WTC11 (cell line): ENCODE results near the gene CHST15. TPM values are rescaled to one million over a fixed set of nuclear protein-coding genes. Genes with fewer than 3 reads are reported as not detected.
A peak's percentile ranks its signal among the peaks of the same experiment; 100 is the strongest.

Experiments used
- ATAC-seq: fragments of 200-7000 bp; cut with Tn5 transposase; 2 replicates; pipeline ENCODE4 v1.10.0; 2021; ENCODE audit warnings: mild to moderate bottlenecking, moderate library complexity
- CTCF ChIA-PET: fragments of 300-600 bp; sonication (Branson Sonifier 250); formaldehyde crosslinking; loops from one replicate; lab custom pipeline; 2021; ENCODE audit warnings: antibody characterized with exemption; lab: Charles Lee
- POLR2A ChIA-PET: fragments of 350-600 bp; sonication (Branson Sonifier 250); formaldehyde crosslinking; loops from one replicate; lab custom pipeline; 2021; ENCODE audit warnings: antibody characterized with exemption; lab: Charles Lee
- DNase-seq: peaks from one replicate; pipeline ENCODE4 v3.0.0; 2021; ENCODE audit warnings: low spot score
- H3K27ac Mint-ChIP-seq: 2 replicates; pipeline ENCODE4 v1.8.0; 2021; ENCODE audit warnings: mixed read lengths
- H3K27me3 Mint-ChIP-seq: 2 replicates; pipeline ENCODE4 v1.8.0; 2021; ENCODE audit warnings: low read depth, mild to moderate bottlenecking, moderate library complexity, mixed read lengths
- H3K36me3 Mint-ChIP-seq: 2 replicates; pipeline ENCODE4 v1.8.0; 2021; ENCODE audit warnings: mixed read lengths
- H3K4me1 Mint-ChIP-seq: 2 replicates; pipeline ENCODE4 v1.8.0; 2022; ENCODE audit warnings: mixed read lengths
- H3K4me3 Mint-ChIP-seq: 2 replicates; pipeline ENCODE4 v1.8.0; 2021; ENCODE audit warnings: mild to moderate bottlenecking, moderate library complexity, mixed read lengths
- H3K9me3 Mint-ChIP-seq: 2 replicates; pipeline ENCODE4 v1.8.0; 2021; ENCODE audit warnings: mixed read lengths
- AFF4 ChIP-seq: sonication (generic); formaldehyde crosslinking; IDR thresholded peaks from 2 replicates; pipeline ENCODE4 v1.8.1; 2023; ENCODE audit warnings: mild to moderate bottlenecking, missing genetic modification reagents, borderline replicate concordance
- AR ChIP-seq: fragments of 250-450 bp; sonication (Bioruptor Pico); IDR thresholded peaks from 2 replicates; pipeline ENCODE4 v1.9.0; 2021; ENCODE audit warnings: mild to moderate bottlenecking
- CBFB ChIP-seq: sonication (generic); formaldehyde crosslinking; IDR thresholded peaks from 2 replicates; pipeline ENCODE4 v1.8.1; 2022; ENCODE audit warnings: mild to moderate bottlenecking, low read depth, missing genetic modification reagents
- CTCF ChIP-seq: fragments of 200-600 bp; IDR thresholded peaks from 2 replicates; pipeline ENCODE4 v1.8.0; 2022; ENCODE audit warnings: antibody characterized with exemption
- ELF4 ChIP-seq: sonication (generic); formaldehyde crosslinking; IDR thresholded peaks from 2 replicates; pipeline ENCODE4 v1.8.1; 2022; ENCODE audit warnings: low read depth, mild to moderate bottlenecking, moderate library complexity, missing genetic modification reagents
- ERG ChIP-seq: fragments of 250-450 bp; sonication (Bioruptor Pico); IDR thresholded peaks from 2 replicates; pipeline ENCODE4 v1.8.0; 2021; ENCODE audit warnings: mild to moderate bottlenecking
- ETV6 ChIP-seq: sonication (generic); formaldehyde crosslinking; IDR thresholded peaks from 2 replicates; pipeline ENCODE4 v1.8.1; 2022; ENCODE audit warnings: mild to moderate bottlenecking, missing genetic modification reagents
- FOXP4 ChIP-seq: sonication (generic); formaldehyde crosslinking; IDR thresholded peaks from 2 replicates; pipeline ENCODE4 v1.8.0; 2022; ENCODE audit warnings: mild to moderate bottlenecking, missing genetic modification reagents
- GABPB1 ChIP-seq: sonication (generic); formaldehyde crosslinking; IDR thresholded peaks from 2 replicates; pipeline ENCODE4 v1.8.1; 2023; ENCODE audit warnings: mild to moderate bottlenecking, missing genetic modification reagents
- GRHL2 ChIP-seq: fragments of 250-450 bp; sonication (Bioruptor Pico); IDR thresholded peaks from 2 replicates; pipeline ENCODE4 v1.8.0; 2022; ENCODE audit warnings: mild to moderate bottlenecking, moderate library complexity; ENCODE audit not compliant: insufficient replicate concordance, severe bottlenecking
- HMGA2 ChIP-seq: fragments of 250-450 bp; sonication (Bioruptor Pico); IDR thresholded peaks from 2 replicates; pipeline ENCODE4 v1.4.0; 2021; ENCODE audit warnings: mild to moderate bottlenecking, moderate library complexity
- JUN ChIP-seq: sonication (generic); formaldehyde crosslinking; IDR thresholded peaks from 2 replicates; pipeline ENCODE4 v1.8.0; 2023; ENCODE audit warnings: mild to moderate bottlenecking, missing genetic modification reagents
- KAT7 ChIP-seq: sonication (generic); formaldehyde crosslinking; IDR thresholded peaks from 2 replicates; pipeline ENCODE4 v1.8.1; 2023; ENCODE audit warnings: missing genetic modification reagents, mild to moderate bottlenecking, borderline replicate concordance
- NFE2L1 ChIP-seq: sonication (generic); formaldehyde crosslinking; IDR thresholded peaks from 2 replicates; pipeline ENCODE4 v1.8.1; 2023; ENCODE audit warnings: missing genetic modification reagents
- NR1H2 ChIP-seq: sonication (generic); formaldehyde crosslinking; IDR thresholded peaks from 2 replicates; pipeline ENCODE4 v1.9.0; 2021; ENCODE audit warnings: mild to moderate bottlenecking, moderate library complexity, missing genetic modification reagents
- NR3C1 ChIP-seq: sonication (generic); formaldehyde crosslinking; conservative IDR thresholded peaks from 2 replicates; pipeline ENCODE4 v1.8.1; 2023; ENCODE audit warnings: low read depth, mild to moderate bottlenecking, missing genetic modification reagents
- OVOL2 ChIP-seq: fragments of 250-450 bp; sonication (Bioruptor Pico); IDR thresholded peaks from 2 replicates; pipeline ENCODE4 v1.9.0; 2021; ENCODE audit warnings: mild to moderate bottlenecking, borderline replicate concordance
- PRRX2 ChIP-seq: fragments of 250-450 bp; sonication (Bioruptor Pico); IDR thresholded peaks from 2 replicates; pipeline ENCODE4 v1.8.0; 2021; ENCODE audit warnings: mild to moderate bottlenecking
- SP1 ChIP-seq: sonication (generic); formaldehyde crosslinking; conservative IDR thresholded peaks from 2 replicates; pipeline ENCODE4 v1.8.1; 2022; ENCODE audit warnings: missing genetic modification reagents
- TP53 ChIP-seq: sonication (generic); formaldehyde crosslinking; IDR thresholded peaks from 2 replicates; pipeline ENCODE4 v1.8.1; 2023; ENCODE audit warnings: mild to moderate bottlenecking, missing genetic modification reagents
- USF1 ChIP-seq: sonication (generic); formaldehyde crosslinking; IDR thresholded peaks from 2 replicates; pipeline ENCODE4 v1.8.0; 2022; ENCODE audit warnings: mild to moderate bottlenecking, missing genetic modification reagents
- ZNF121 ChIP-seq: sonication (generic); formaldehyde crosslinking; IDR thresholded peaks from 2 replicates; pipeline ENCODE4 v1.8.0; 2023; ENCODE audit warnings: missing genetic modification reagents
- ZNF138 ChIP-seq: sonication (generic); formaldehyde crosslinking; conservative IDR thresholded peaks from 2 replicates; pipeline ENCODE4 v1.8.1; 2022; ENCODE audit warnings: mild to moderate bottlenecking, moderate library complexity, missing genetic modification reagents
- ZNF232 ChIP-seq: sonication (generic); formaldehyde crosslinking; IDR thresholded peaks from 2 replicates; pipeline ENCODE4 v1.8.0; 2022; ENCODE audit warnings: mild to moderate bottlenecking, missing genetic modification reagents
- ZNF263 ChIP-seq: sonication (generic); formaldehyde crosslinking; IDR thresholded peaks from 2 replicates; pipeline ENCODE4 v1.8.1; 2022; ENCODE audit warnings: low read depth, mild to moderate bottlenecking, moderate library complexity, missing genetic modification reagents
- ZNF317 ChIP-seq: sonication (generic); formaldehyde crosslinking; IDR thresholded peaks from 2 replicates; pipeline ENCODE4 v1.8.1; 2023; ENCODE audit warnings: low read depth, mild to moderate bottlenecking, moderate library complexity, missing genetic modification reagents, borderline replicate concordance
- ZNF396 ChIP-seq: fragments of 250-450 bp; sonication (Bioruptor Pico); IDR thresholded peaks from 2 replicates; pipeline ENCODE4 v1.8.0; 2021; ENCODE audit warnings: mild to moderate bottlenecking, moderate library complexity, borderline replicate concordance
- total RNA-seq: library from RNA; stranded (reverse); gene quantifications from 3 replicates; pipeline ENCODE4 v1.2.3, GENCODE V29; 2021

CHST15 gene
- total RNA-seq, 1 experiment from 2014 or later: 10.7 TPM

GRCh38 chr10:123967626-123968243 is 125.7 kb downstream of the CHST15 start:
- DNase-seq: peak; percentile 91
- ChIA-PET CTCF (interaction anchor here (0.6 to 2.8 kb wide), 15 partner anchors 20 to 385 kb away, joined by 3 to 8 read pairs (median 3); no protein-coding TSS in a partner anchor), POLR2A (no interaction called here)
- Mint-ChIP-seq H3K27ac (no peak overlapping the region), H3K27me3 (peaks cover 32% of the 10 kb centered on the region), H3K4me3 (no peak overlapping the region), H3K4me1 (peaks cover 28% of the 10 kb centered on the region), H3K36me3 (no peaks in the 10 kb centered on the region), H3K9me3 (no peaks in the 10 kb centered on the region)
- ATAC-seq: peak; percentile 59
- TF ChIP-seq HMGA2 (CRISPR knock-in tag): no peak
- no peak for TF ChIP-seq GABPB1 (CRISPR knock-in tag)
- TF ChIP-seq JUN (CRISPR knock-in tag): no peak
- TF ChIP-seq TP53 (CRISPR knock-in tag): peak; percentile 65; the same call in 1 of the 2 replicates
- no peak for TF ChIP-seq NR1H2
- no peak for TF ChIP-seq CBFB
- no peak for TF ChIP-seq KAT7
- no peak for TF ChIP-seq FOXP4 (CRISPR knock-in tag)
- 0 out of 2 replicates have a peak, but pooled peaks have one; percentile 15 for TF ChIP-seq NFE2L1
- no peak for TF ChIP-seq GRHL2 (CRISPR knock-in tag)
- no peak for TF ChIP-seq NR3C1 (CRISPR knock-in tag)
- TF ChIP-seq ELF4 (CRISPR knock-in tag): no peak
- no peak for TF ChIP-seq OVOL2 (CRISPR knock-in tag)
- TF ChIP-seq ZNF232: no peak
- no peak for TF ChIP-seq ZNF121 (CRISPR knock-in tag)
- no peak for TF ChIP-seq ZNF263 (CRISPR knock-in tag)
- 0 out of 2 replicates have a peak, but pooled peaks have one; percentile 37 for TF ChIP-seq SP1 (CRISPR knock-in tag)
- TF ChIP-seq CTCF: peak; percentile 89
- no peak for TF ChIP-seq PRRX2
- TF ChIP-seq ERG: no peak
- TF ChIP-seq AR (CRISPR knock-in tag): no peak
- 0 out of 2 replicates have a peak, but pooled peaks have one; percentile 65 for TF ChIP-seq ZNF138
- TF ChIP-seq ETV6: no peak
- TF ChIP-seq ZNF396 (CRISPR knock-in tag): no peak
- TF ChIP-seq ZNF317: no peak
- no peak for TF ChIP-seq AFF4 (CRISPR knock-in tag)
- no peak for TF ChIP-seq USF1 (CRISPR knock-in tag)
